Ishikawa (cell line): ENCODE results near the gene CDC20B.
A peak's percentile ranks its signal among the peaks of the same experiment; 100 is the strongest.

Experiments used
- CEBPB ChIP-seq: IDR thresholded peaks from 2 replicates; pipeline ENCODE4 v1.6.1; 2012
- CREB1 ChIP-seq: IDR thresholded peaks from 2 replicates; pipeline ENCODE4 v1.6.1; 2012; ENCODE audit warnings: low read depth
- EGR1 ChIP-seq: IDR thresholded peaks from 2 replicates; pipeline ENCODE4 v1.6.1; 2012
- EP300 ChIP-seq: IDR thresholded peaks from 2 replicates; pipeline ENCODE4 v1.6.1; 2012; ENCODE audit warnings: borderline replicate concordance
- FOXM1 ChIP-seq: IDR thresholded peaks from 2 replicates; pipeline ENCODE4 v1.6.1; 2012; ENCODE audit warnings: low read depth, borderline replicate concordance
- NFIC ChIP-seq: IDR thresholded peaks from 2 replicates; pipeline ENCODE4 v1.6.1; 2012
- RAD21 ChIP-seq: IDR thresholded peaks from 2 replicates; pipeline ENCODE4 v1.6.1; 2012; ENCODE audit warnings: low read depth
- TAF1 ChIP-seq: IDR thresholded peaks from 2 replicates; pipeline ENCODE4 v1.6.1; 2012; ENCODE audit warnings: low read depth, mild to moderate bottlenecking
- TCF12 ChIP-seq: IDR thresholded peaks from 2 replicates; pipeline ENCODE4 v1.6.1; 2012; ENCODE audit warnings: low read depth
- TEAD4 ChIP-seq: IDR thresholded peaks from 2 replicates; pipeline ENCODE4 v1.6.1; 2012
- YY1 ChIP-seq: IDR thresholded peaks from 2 replicates; pipeline ENCODE4 v1.6.1; 2012; ENCODE audit warnings: low read depth
- ZBTB7A ChIP-seq: IDR thresholded peaks from 2 replicates; pipeline ENCODE4 v1.6.1; 2012; ENCODE audit warnings: low read depth
- TF ChIP-seq, protein P1 (sequence below): IDR thresholded peaks from 2 replicates; pipeline ENCODE4 v1.6.1; 2012
- TF ChIP-seq, protein P2 (sequence below): IDR thresholded peaks from 2 replicates; pipeline ENCODE4 v1.6.1; 2012; ENCODE audit warnings: low read depth, mild to moderate bottlenecking
- TF ChIP-seq, protein P3 (sequence below): IDR thresholded peaks from 2 replicates; pipeline ENCODE4 v1.6.1; 2012

The CDC20B gene

DNA sequence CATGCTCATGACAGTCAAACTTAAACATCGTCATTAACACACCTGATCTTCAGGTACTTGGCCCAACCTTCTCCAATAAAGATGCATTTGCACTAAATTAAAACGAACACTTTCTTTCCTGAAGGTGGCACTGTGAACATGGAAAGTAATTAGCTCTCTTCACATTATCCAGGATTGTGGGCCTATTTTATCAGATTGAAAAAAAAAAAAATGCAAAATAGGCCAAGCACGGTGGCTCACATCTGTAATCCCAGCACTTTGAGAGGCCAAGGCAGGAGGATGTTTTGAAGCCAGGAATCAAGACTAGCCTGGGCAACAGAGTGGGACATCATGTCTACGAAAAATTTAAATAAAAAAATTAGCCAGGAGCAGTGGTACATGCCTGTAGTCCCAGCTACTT, 14.4 kb upstream of the CDC20B start:
- TF ChIP-seq, protein P1, sequence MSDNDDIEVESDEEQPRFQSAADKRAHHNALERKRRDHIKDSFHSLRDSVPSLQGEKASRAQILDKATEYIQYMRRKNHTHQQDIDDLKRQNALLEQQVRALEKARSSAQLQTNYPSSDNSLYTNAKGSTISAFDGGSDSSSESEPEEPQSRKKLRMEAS, result no peak
- TF ChIP-seq TAF1, result no peak
- TF ChIP-seq RAD21, result peak; percentile 67

DNA sequence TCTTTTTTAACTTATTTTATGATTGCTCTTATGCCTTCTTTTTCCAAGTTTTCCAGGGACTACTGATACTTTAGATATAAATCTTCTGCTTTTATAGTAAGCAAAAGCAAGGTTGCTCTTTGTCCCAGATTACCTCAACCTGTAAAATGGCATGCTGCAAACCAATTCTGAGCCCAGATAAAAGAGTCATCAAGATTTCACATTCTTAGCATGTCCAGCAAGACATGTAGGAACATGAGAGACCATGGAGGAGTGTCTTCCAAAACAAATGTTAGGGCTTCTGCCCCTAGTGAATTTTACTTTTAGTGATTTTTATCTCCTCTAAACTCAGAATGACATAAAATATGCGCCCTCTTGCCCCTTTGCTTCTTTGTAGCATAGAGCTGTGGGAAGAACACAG, 7.0 kb upstream of the CDC20B start:
- TF ChIP-seq, protein P2, sequence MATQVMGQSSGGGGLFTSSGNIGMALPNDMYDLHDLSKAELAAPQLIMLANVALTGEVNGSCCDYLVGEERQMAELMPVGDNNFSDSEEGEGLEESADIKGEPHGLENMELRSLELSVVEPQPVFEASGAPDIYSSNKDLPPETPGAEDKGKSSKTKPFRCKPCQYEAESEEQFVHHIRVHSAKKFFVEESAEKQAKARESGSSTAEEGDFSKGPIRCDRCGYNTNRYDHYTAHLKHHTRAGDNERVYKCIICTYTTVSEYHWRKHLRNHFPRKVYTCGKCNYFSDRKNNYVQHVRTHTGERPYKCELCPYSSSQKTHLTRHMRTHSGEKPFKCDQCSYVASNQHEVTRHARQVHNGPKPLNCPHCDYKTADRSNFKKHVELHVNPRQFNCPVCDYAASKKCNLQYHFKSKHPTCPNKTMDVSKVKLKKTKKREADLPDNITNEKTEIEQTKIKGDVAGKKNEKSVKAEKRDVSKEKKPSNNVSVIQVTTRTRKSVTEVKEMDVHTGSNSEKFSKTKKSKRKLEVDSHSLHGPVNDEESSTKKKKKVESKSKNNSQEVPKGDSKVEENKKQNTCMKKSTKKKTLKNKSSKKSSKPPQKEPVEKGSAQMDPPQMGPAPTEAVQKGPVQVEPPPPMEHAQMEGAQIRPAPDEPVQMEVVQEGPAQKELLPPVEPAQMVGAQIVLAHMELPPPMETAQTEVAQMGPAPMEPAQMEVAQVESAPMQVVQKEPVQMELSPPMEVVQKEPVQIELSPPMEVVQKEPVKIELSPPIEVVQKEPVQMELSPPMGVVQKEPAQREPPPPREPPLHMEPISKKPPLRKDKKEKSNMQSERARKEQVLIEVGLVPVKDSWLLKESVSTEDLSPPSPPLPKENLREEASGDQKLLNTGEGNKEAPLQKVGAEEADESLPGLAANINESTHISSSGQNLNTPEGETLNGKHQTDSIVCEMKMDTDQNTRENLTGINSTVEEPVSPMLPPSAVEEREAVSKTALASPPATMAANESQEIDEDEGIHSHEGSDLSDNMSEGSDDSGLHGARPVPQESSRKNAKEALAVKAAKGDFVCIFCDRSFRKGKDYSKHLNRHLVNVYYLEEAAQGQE, result no peak
- TF ChIP-seq, protein P3, sequence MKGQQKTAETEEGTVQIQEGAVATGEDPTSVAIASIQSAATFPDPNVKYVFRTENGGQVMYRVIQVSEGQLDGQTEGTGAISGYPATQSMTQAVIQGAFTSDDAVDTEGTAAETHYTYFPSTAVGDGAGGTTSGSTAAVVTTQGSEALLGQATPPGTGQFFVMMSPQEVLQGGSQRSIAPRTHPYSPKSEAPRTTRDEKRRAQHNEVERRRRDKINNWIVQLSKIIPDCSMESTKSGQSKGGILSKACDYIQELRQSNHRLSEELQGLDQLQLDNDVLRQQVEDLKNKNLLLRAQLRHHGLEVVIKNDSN, result no peak
- TF ChIP-seq YY1 (no peak), CEBPB (no peak), FOXM1 (no peak), EP300 (no peak), ZBTB7A (no peak), CREB1 (no peak), NFIC (no peak), RAD21 (no peak), EGR1 (no peak), TAF1 (no peak), TCF12 (no peak), TEAD4 (no peak)
- TF ChIP-seq, protein P1, result no peak

DNA sequence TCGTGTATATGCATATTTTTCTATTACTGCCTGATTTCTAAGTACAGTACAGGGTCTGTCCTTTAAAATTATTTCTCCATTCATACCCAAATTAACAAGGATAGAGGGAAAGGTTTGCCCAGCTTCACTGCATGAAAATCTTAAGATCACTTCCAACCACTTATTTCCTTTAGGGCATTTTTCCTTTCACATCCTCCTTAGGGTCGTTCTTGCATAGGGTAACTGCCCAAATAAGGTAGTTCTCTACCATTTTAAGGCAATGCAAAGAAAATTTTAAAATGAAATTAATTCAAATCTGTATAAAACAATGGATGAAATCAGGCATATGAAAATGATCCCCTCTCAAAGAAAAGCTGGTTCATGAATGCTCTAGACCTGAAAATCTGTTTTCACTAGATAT, 4.1 kb upstream of the CDC20B start:
- no peak for TF ChIP-seq FOXM1
- TF ChIP-seq CREB1, result no peak
- no peak for TF ChIP-seq ZBTB7A
- no peak for TF ChIP-seq YY1
- no peak for TF ChIP-seq TCF12
- TF ChIP-seq, protein P3, result no peak
- no peak for TF ChIP-seq EGR1
- no peak for TF ChIP-seq TAF1
- TF ChIP-seq, protein P1, result no peak
- TF ChIP-seq NFIC, result no peak
- no peak for TF ChIP-seq TEAD4
- no peak for TF ChIP-seq EP300
- no peak for TF ChIP-seq CEBPB
- TF ChIP-seq, protein P2, result no peak
- TF ChIP-seq RAD21, result no peak

DNA sequence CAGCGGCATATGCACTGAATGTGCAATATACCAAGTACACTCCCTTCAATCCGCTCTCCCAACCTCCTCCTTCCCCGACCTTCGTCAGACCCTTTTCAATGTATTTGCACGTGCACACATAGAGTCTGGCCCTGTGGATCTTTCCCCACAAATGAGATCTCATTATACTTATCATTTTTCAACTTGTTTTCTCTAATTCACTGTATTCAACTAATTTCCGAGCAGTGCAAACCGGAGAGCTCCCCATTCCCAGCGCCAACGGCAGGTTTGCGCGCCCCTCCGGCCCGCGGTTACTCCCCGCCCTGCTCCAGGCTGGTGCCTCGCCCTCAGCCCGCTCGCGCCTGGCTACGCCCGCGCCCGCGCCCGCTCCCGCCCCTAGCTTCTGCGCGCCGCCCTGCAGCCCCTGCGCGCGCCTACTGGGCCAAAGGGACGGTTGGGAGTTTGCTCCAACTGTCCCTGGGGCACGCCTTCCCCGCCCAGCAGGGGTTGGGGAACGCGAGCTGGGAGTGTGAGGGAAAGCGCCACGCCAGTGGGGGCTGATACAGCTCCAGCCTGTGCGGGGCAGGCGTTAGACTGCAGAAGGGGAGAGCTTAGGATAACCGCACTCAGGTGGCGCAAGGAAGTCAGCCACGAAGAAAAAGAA, 3.3 kb upstream of the CDC20B start:
- no peak for TF ChIP-seq RAD21
- TF ChIP-seq ZBTB7A, result peak; percentile 23; the same call in 1 of the 2 replicates
- TF ChIP-seq TAF1, result no peak
- no peak for TF ChIP-seq FOXM1
- TF ChIP-seq, protein P3, result 0 out of 2 replicates have a peak, but pooled peaks have one; percentile 6
- 0 out of 2 replicates have a peak, but pooled peaks have one; percentile 14 for TF ChIP-seq TEAD4
- 0 out of 2 replicates have a peak, but pooled peaks have one; percentile 11 for TF ChIP-seq EP300
- no peak for TF ChIP-seq CEBPB
- TF ChIP-seq NFIC, result no peak
- no peak for TF ChIP-seq EGR1
- TF ChIP-seq, protein P1, result peak; percentile 92
- TF ChIP-seq YY1, result no peak

DNA sequence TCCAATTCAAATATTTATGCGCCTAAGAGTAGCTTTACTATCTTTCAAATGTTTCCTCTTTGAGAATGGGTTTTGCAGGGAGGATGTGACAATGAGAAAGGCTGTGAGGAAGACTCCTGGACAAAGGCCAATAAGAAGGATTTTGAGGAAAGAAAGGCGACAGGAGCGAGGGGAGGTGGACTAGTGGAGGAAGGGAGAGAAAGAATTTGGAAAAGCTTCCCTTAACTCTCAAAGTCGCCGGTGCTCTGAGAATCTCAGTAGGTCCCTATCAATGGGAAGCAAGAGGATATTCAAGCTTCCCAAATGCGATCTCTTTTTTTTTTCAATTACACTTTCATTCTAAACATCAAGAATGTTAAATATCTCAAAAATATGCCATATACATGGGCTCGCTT, 2.8 kb upstream of the CDC20B start:
- TF ChIP-seq NFIC (no peak), CREB1 (no peak)
- TF ChIP-seq, protein P2, result no peak
